GM13977 (cell line): Measurements from ENCODE around the gene PDZRN4.

Experiments
- DNase-seq: peaks from one replicate; pipeline ENCODE4 v3.0.0; 2012; ENCODE audit warnings: low spot score
- in situ Hi-C: fragments of 300-500 bp; cut with MboI; formaldehyde crosslinking; loops from one replicate; pipeline ENCODE4 v1.12.0; 2022; ENCODE audit warnings: low sequenced_read_pairs, low pct_unique_long_range_greater_than_20kb, mixed read lengths, inconsistent platforms; ENCODE audit not compliant: unreplicated experiment
- TF ChIP-seq, protein P1 (sequence below): IDR thresholded peaks from 2 replicates; pipeline ENCODE4 v1.5.1; 2012; ENCODE audit warnings: mild to moderate bottlenecking, control low read depth; ENCODE audit not compliant: insufficient read depth; ENCODE audit errors: extremely low read depth, missing control alignments

Gene PDZRN4

DNA sequence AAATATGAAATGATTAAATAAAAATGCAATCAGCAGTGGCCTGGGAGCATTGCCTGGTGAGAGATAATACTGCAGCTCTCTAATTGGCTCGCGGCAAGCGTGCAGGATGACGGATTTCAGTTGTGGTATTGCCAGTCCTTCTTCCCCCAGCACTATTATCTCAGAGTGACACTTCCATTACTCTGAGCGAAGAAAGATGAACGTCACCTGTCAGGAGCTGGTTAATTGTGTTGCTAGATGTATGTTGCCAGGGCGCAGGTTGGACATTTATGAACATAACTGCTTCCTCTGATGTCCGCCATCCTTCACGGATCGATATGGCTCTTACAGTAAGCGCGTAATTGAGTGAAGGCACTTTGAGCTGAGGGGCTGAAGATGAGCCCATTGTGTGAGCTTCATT lies 374.9 kb downstream of the PDZRN4 start:
- in situ Hi-C loops, result no loop called here
- no peak for DNase-seq
- TF ChIP-seq, protein P1, sequence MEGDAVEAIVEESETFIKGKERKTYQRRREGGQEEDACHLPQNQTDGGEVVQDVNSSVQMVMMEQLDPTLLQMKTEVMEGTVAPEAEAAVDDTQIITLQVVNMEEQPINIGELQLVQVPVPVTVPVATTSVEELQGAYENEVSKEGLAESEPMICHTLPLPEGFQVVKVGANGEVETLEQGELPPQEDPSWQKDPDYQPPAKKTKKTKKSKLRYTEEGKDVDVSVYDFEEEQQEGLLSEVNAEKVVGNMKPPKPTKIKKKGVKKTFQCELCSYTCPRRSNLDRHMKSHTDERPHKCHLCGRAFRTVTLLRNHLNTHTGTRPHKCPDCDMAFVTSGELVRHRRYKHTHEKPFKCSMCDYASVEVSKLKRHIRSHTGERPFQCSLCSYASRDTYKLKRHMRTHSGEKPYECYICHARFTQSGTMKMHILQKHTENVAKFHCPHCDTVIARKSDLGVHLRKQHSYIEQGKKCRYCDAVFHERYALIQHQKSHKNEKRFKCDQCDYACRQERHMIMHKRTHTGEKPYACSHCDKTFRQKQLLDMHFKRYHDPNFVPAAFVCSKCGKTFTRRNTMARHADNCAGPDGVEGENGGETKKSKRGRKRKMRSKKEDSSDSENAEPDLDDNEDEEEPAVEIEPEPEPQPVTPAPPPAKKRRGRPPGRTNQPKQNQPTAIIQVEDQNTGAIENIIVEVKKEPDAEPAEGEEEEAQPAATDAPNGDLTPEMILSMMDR, result no peak

GRCh38 chr12:41564816-41565215 lies 376.7 kb downstream of the PDZRN4 start:
- DNase-seq, result no peak
- in situ Hi-C loops, result no loop called here
- TF ChIP-seq, protein P1, result no peak

DNA sequence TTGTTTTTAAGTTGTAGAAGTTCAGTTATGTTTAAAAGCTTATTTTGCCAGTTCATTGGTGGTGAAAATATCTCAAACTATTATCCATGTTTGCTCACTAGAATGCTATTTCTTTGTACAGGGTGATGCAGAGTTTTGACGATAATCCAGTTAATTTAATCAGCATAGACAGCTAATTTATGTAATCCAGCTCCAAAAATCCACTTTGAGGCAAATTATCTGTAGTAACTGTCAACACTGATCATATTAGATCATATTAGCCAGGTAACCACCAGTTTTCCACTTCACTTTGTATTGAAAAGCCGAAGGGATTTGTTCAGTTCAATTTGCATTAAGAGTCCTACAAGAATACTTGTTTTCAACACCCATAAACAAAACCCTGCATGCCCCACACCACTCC lies 378.6 kb downstream of the PDZRN4 start:
- TF ChIP-seq, protein P1, result no peak
- no peak for DNase-seq
- in situ Hi-C loops, result no loop called here

DNA sequence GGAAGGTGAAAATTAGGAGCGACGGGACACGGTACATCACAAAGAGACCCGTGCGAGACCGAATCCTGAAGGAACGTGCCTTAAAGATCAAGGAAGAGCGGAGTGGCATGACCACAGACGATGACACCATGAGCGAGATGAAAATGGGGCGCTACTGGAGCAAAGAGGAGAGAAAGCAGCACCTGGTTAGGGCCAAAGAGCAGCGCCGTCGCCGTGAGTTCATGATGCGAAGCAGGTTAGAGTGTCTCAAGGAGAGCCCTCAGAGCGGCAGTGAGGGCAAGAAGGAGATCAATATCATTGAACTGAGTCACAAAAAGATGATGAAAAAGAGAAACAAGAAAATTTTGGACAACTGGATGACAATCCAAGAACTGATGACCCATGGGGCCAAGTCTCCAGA lies 385.3 kb downstream of the PDZRN4 start:
- TF ChIP-seq, protein P1, result no peak
- in situ Hi-C loops, result no loop called here
- DNase-seq, result no peak

GRCh38 chr12:41576925-41577324 lies 388.8 kb downstream of the PDZRN4 start:
- in situ Hi-C loops, result no loop called here
- DNase-seq, result no peak
- TF ChIP-seq, protein P1, result no peak

- TF ChIP-seq, protein P1, result no peak
- DNase-seq, result no peak
- in situ Hi-C loops, result no loop called here
Observed at GRCh38 chr12:41577995-41578394, 389.9 kb downstream of the PDZRN4 start.

DNA sequence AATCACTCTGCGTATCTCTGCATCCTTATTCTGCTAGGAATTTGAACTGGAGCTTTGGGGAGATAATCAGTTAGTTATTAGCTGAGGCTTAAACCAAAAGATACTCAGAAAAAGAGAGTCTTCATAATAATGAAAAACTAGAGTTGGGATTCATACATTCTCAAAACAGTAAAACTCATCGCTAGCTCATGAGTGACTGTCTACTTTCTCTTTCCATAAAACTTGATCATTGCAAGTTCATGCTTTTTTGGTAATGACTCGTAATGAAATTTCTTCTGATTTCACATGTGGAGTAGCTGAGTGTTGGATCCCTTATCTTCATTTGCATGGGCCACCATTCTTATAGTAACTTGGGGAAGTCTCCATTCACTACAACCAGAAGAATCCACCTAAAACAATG lies 397.7 kb downstream of the PDZRN4 start:
- no peak for DNase-seq
- in situ Hi-C loops, result no loop called here
- TF ChIP-seq, protein P1, result no peak
